Activated CD8-positive, alpha-beta memory T cell treated with anti-CD3 and anti-CD28 coated beads for 48 hours (primary cell): Measurements from ENCODE around the gene PRDX3.
"Not testable (repeated sequence)": the region's sequence is repeated elsewhere in the genome, so short reads cannot be mapped to it uniquely, and the experiment has no call there.

Experiments
- DNase-seq, 3 experiments: peaks; one replicate each; pipeline ENCODE4 v3.0.0-alpha.2; 2020; ENCODE audit warnings: low read depth in 2 of 3, low spot score in 2 of 3

The PRDX3 gene

GRCh38 chr10:119206603-119207365 is 28.2 kb upstream of the PRDX3 start:
- peak; percentile 36 to 76 (median 57) for DNase-seq

GRCh38 chr10:119205894-119206602 is 27.4 kb upstream of the PRDX3 start:
- peak; percentile 18 to 28 (median 20) for DNase-seq

GRCh38 chr10:119203006-119203405 is 24.4 kb upstream of the PRDX3 start:
- no peak for DNase-seq

GRCh38 chr10:119201233-119201632 is 22.6 kb upstream of the PRDX3 start:
- DNase-seq, result no peak

- no peak for DNase-seq
Measured at GRCh38 chr10:119199231-119199992, 20.8 kb upstream of the PRDX3 start.

- no peak for DNase-seq
Measured at GRCh38 chr10:119198438-119198837, 19.8 kb upstream of the PRDX3 start.

GRCh38 chr10:119197921-119198320 is 19.3 kb upstream of the PRDX3 start:
- DNase-seq, result no peak

GRCh38 chr10:119191881-119192280 is 13.3 kb upstream of the PRDX3 start:
- DNase-seq, result no peak

- no peak for DNase-seq
Measured at GRCh38 chr10:119190954-119191785, 12.6 kb upstream of the PRDX3 start.

- DNase-seq, result no peak
Measured at GRCh38 chr10:119190353-119190752, 11.7 kb upstream of the PRDX3 start.

GRCh38 chr10:119189811-119190282 is 11.2 kb upstream of the PRDX3 start:
- no peak for DNase-seq

GRCh38 chr10:119183664-119184412 is 5.2 kb upstream of the PRDX3 start:
- DNase-seq, result no peak

GRCh38 chr10:119180850-119181400 is 2.3 kb upstream of the PRDX3 start:
- not testable (repeated sequence) for DNase-seq

- peak in 2 of 3 experiments; percentile 11 to 26 for DNase-seq
Measured at GRCh38 chr10:119177708-119178371, 772 bp downstream of the PRDX3 start.

GRCh38 chr10:119176166-119176565 is 2.4 kb downstream of the PRDX3 start:
- no peak for DNase-seq

GRCh38 chr10:119174109-119174508 is 4.5 kb downstream of the PRDX3 start:
- no peak for DNase-seq

- no peak for DNase-seq
Measured at GRCh38 chr10:119167041-119167440, 11.6 kb downstream of the PRDX3 start.

- no peak for DNase-seq
Measured at GRCh38 chr10:119166564-119166963, 12.0 kb downstream of the PRDX3 start.

GRCh38 chr10:119166118-119166500 is 12.5 kb downstream of the PRDX3 start:
- DNase-seq, result no peak
